HG03378 (cell line): Measurements from ENCODE around the gene POLR2C.
A peak's percentile ranks its signal among the peaks of the same experiment; 100 is the strongest.

ENCODE experiments used
- ATAC-seq: cut with Tn5 transposase; IDR thresholded peaks from one replicate; pipeline ENCODE4 v1.9.1; 2021; ENCODE audit warnings: mild to moderate bottlenecking, moderate library complexity; ENCODE audit not compliant: unreplicated experiment

Gene POLR2C

GRCh38 chr16:57447186-57447962 is 15.1 kb upstream of the POLR2C start, which contains the start of the genes CIAPIN1 and COQ9:
Gene CIAPIN1 (minus strand): TSS chr16:57447385. CDS start chr16:57440928, 6,457 bp downstream.
Gene COQ9 (plus strand): TSS chr16:57447479. CDS start chr16:57447506, 27 bp downstream.
- ATAC-seq: peak; percentile 78

GRCh38 chr16:57452021-57452420 is 10.5 kb upstream of the POLR2C start:
- ATAC-seq: no peak

GRCh38 chr16:57462978-57463362 is 491 bp downstream of the POLR2C start:
- no peak for ATAC-seq

- no peak for ATAC-seq
These were observed 2.0 kb downstream of the POLR2C start for GRCh38 chr16:57464523-57464922.

GRCh38 chr16:57468346-57468745 is 5.9 kb downstream of the POLR2C start:
- no peak for ATAC-seq

- ATAC-seq: no peak
These were observed 6.6 kb downstream of the POLR2C start for GRCh38 chr16:57469046-57469445.

GRCh38 chr16:57469917-57470470 is 7.5 kb downstream of the POLR2C start:
- no peak for ATAC-seq

GRCh38 chr16:57470711-57471110 is 8.2 kb downstream of the POLR2C start:
- ATAC-seq: no peak

- ATAC-seq: no peak
These were observed 8.7 kb downstream of the POLR2C start for GRCh38 chr16:57471209-57471608.

GRCh38 chr16:57471852-57472664 is 9.6 kb downstream of the POLR2C start:
- ATAC-seq: no peak

- ATAC-seq: no peak
These were observed 10.2 kb downstream of the POLR2C start for GRCh38 chr16:57472665-57473060.

GRCh38 chr16:57473176-57473840 is 10.8 kb downstream of the POLR2C start:
- no peak for ATAC-seq

GRCh38 chr16:57473906-57474305 is 11.4 kb downstream of the POLR2C start:
- no peak for ATAC-seq

- no peak for ATAC-seq
These were observed 12.5 kb downstream of the POLR2C start for GRCh38 chr16:57474671-57475661.

- ATAC-seq: peak; percentile 83
These were observed 13.3 kb downstream of the POLR2C start for GRCh38 chr16:57475711-57476339.

- no peak for ATAC-seq
These were observed 14.3 kb downstream of the POLR2C start for GRCh38 chr16:57476546-57477410.

GRCh38 chr16:57477531-57478202 is 15.2 kb downstream of the POLR2C start:
- ATAC-seq: no peak
